Measurements from ENCODE around the gene PPP1R15B.

PPP1R15B gene

DNA sequence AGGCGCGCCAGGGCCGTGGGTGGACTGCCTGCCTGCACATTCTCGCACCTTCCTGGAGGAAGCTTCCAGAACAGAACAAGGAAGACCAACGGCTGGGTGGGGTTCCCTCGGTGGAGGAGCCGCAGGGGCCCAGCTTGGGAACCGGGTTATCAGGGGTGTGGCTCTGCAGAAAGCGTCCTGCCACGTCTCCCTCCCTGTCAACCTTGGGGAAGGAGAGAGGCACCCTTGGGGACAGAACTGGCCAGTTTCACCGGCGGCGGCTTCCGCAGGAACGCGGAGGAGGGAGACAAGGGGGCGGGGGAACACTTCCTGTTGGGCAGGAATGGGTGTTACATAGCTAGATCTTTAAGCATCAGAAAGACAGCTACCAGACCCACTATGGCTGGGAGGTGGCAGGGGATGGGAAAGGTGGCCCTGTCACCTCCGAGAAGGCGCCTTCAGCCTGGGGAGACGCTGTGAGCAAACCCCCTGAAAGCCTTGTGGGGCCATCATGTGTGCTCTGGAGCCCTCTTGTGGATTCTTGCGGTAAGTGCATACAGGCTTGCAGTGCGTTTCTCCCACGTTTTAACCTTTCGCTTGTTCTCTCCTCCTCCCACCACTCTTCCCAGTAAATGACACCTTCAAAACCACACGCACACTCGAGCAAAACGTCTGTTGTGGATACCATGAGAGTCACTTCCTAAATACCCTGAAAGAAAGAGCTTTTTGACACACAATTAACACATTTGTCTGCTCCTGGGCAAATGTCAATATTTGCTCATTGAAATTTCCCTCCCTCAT is 48.1 kb downstream of the PPP1R15B start:
- DNase-seq: peak; percentile 82

DNA sequence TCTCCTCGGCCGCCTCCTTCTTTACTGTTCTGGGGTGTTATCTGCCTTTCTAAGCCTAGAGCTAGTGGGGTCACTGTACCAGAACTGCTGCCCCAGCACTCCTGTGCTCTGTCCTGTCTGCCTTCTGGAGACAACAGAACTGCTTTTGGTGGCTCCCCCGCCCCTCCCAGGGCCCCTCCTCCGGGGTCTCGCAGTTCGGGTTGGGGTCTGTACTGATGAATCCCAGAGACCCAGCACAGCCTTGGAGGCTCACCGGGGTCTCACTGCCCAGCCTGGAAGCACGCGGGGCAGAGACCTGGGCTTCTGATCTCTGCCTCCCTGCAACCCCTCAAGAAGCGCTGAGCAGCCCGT is 48.7 kb downstream of the PPP1R15B start:
- no peak for DNase-seq

DNA sequence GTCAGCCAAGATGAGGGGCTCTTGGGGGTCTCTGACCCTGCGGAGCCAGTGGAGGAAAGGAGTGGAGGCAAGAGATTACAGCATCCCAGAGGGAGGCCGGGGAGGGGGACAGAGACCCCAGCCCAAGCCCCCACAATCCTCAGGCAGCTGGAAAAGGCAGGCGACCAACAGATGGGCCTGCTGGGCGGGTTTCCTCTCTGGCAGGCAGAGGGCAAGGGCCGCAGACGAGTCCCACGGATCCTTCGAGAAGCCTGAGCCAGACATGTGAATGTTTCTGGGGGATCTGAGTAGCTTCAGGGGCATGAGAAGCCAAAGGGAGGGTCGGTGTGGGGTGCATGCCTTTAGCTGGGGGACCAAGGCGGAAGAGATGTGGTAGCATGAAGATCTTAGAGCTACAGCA is 49.8 kb downstream of the PPP1R15B start:
- no peak for DNase-seq

DNA sequence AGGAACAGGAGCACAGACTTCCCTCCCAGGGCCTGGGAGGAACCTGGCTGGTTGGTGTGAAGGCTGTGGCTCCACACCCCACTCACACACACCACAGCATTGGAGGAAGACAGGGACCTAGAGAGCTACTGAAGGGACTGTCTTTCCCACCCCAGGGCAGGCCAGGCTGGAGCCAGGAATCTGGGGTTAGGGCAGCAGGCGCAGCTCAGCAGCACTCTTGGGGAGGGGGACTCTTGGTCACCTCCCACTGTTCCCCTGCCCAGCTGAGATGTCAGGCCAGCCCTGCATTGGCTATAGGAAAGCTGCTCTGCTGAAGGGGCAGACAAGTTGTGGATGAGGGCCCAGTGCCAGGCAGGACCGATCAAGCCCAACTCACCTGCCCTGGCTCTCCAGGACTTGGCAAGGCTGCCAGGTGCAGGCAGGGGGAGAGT is 50.3 kb downstream of the PPP1R15B start:
- no peak for DNase-seq

DNA sequence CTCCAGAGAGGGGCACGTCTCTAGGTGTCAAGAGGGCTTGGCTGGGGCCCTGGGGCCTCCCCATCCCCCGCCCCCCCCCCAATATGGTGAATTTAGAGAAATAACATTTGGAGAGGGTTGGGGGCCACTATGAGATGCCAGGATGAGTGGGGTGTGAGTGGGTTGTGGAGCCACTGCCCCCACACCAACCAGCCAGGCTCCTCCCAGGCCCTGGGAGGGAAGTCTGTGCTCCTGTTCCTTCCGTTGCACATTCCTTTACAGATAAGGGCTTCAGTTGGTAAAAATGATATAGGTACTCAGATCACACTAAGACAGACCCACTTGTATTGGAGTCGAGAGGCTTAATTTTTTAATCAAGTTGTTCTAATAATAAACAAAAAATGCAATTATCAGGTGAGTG is 51.3 kb downstream of the PPP1R15B start:
- DNase-seq: no peak

DNA sequence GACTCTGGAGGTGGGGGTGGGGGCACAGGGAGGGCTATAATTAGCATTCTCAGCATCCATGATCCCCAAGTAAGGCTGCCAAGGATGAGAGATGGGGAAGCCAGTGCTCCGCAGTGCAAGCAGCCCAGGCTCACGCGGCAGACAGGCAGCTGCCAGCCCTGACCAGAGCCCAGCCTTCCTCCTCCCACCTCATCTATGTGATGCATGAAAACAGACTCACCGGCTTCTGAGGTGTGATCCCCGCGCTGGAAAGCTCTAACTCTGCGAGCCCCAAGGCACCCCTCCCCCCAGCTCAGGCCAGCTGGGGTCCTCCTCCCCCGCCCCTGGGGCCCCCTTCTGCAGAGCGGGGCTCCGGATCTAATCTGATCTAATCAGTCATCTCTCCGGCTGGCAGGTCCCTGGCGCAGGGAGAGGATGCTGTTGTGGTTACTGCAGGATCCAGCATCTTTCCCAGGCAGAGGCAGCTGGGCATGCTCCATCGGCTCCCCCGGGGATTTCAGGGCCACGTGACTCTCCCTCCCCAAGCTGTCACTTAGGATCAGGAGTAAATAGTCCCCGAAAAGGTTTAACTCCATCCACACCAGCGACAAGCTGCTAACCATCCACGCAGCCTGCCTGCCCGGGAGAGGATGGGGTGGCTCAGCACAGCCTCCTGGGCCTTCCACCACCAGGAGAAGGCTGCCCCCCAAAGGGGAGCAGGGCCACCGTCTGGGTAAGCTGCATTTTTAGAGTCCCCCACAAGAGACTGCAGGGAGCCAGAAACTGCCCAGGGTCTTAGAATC is 52.0 kb downstream of the PPP1R15B start, which contains the start of gene PLEKHA6:
Gene PLEKHA6, minus strand, starts transcription at position 456 of the 782 bp plus-strand sequence. CDS start 86,202 bp downstream, outside the sequence.
- DNase-seq: peak; percentile 56

DNA sequence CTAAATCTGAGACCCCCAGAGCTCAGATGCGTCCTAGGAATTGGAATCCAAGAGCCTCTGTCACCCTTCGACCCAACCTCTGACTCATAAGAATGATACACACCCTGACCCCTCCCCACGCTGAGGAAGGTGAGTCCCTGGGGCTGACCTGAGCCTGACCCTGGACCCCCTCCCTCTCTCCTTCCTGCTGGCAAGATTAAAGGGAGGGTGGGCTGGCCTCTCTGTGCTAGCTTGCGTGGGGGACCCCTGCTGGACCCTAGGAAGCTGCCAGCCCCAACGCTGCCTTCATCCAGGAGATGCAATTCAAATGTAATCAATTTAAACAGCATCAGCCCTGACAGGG is 52.5 kb downstream of the PPP1R15B start:
- no peak for DNase-seq

DNA sequence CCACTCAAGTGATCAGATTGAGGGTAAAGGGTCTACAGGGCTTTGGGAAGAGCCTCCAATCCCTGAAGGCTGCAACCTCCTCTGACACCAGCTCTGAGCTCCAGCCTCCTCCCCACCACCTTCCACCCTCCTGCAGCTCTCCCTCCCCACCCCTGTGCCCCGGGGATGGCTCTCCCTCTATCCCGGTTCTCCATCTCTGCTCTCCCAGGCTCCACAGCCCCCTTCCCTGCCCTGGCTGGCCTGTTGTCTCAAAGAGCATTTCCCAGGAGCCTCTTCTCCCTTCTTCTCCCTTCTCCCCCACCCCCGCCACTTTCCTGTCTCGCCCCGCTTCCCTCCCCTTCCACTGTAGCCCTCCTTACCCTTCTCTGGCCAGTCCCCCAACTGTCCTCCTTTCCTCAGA is 53.0 kb downstream of the PPP1R15B start:
- DNase-seq: no peak

DNA sequence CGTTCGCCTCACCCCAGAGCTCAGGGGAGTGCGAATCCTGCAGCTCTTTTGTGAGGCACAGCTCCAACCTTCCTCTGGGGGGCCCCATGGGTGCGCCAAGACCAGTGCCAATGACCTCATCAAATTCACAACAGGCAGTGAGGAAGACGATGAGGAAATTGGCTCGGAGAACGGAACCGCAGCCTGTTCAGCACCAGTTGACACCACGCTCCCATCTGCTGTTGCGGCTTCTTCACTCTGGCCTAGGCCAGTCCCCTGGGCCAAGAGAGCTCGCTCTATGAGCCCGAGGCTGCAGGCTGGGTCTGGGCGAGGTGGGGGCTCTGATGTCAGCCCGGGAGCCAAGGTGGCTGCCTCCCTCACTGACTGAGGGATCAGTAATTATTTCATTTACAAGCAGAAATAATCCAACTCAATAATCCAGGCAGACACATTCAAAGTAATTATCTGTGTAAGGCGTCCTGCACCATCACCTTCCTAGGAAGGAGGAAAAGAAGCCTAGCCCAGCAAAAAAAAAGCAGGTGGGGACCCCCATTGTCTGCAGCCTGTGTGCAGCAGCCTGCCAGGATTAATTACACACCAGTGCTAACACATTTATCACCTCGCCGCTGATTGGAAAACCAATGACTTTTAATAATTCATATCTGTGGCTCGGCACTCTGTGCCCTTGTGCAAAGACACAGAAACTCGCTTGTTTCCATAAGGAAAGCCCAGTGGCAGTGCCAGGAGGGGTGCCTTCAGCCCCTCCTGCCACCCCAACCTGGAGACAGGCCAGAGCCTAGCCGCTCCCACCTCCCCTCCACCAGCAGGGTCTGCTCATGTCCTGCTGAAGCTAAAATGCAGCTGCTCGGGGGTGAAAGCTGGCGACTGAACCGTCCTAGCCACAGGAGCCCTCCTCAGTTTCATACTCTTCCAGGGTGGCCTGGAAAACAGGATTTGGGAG is 53.8 kb downstream of the PPP1R15B start:
- DNase-seq: no peak

DNA sequence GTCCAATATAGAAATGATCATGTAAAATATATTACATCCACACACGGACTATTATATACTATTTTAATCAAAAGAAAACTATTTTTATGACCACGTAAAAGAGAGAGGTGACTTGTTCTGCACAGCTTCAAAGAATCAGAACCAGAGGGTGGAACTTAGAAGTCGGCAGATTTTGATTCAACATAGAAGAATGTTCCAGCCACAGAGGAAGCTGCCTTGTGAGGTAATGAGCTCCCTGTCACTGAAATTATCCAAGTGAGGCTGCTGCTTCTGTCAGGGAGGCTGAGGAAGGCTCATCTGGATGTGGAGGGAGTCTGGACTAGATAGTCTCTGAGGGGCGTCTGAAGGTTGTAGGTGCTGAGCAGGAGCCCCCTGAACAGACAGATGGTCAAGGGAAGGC is 54.6 kb downstream of the PPP1R15B start:
- no peak for DNase-seq

DNA sequence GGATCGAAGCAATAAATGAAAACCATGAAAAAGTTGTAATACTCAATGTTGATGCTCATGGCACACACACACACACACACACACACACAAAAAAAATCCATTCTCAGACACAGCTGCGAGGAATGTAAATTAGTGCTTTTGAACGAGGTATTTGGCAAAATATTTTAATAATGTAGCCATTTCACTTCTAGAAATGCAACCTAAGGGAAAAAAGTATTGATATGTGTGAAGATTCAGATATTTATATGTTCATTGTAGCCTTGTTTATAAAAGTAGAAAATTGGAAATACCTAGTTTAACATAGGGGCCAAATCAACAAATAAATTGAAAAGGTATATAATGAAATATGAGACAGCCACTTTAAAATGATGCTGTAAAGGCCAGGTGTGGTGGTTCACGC is 55.7 kb downstream of the PPP1R15B start:
- DNase-seq: no peak

DNA sequence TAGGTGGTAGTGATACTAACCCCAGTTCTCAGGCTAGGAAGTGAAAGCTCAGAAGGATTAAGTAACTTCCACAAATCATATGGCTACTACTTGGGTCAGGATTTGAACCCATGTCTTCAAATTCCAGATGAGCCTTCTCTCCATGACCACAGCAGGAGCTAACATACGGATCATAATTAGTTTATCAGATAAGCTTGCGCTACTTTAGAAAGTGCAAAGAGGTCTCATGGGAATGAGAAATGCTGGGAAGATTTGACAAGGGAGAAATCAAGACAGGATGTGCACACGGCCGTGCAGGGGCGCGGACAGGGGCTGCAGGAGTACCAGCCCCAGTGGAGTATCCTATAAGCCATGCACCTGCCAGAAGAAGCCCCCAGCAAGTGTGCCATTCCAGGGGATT is 57.0 kb downstream of the PPP1R15B start:
- DNase-seq: no peak
